Activated CD4-positive, alpha-beta T cell treated with anti-CD3 and anti-CD28 coated beads for 36 hours (primary cell): ENCODE data around the gene MTRR. TPM values are rescaled to one million over a fixed set of nuclear protein-coding genes. Genes with fewer than 3 reads are reported as not detected.
A peak's percentile ranks its signal among the peaks of the same experiment; 100 is the strongest.

ENCODE experiments used
- ATAC-seq: fragments of 200-7000 bp; cut with Tn5 transposase; one replicate; pipeline ENCODE4 v1.10.0; 2021; ENCODE audit warnings: mild to moderate bottlenecking, moderate library complexity
- CTCF ChIA-PET: fragments of 350-600 bp; sonication (Branson Sonifier 250); formaldehyde crosslinking; loops from one replicate; lab custom pipeline; 2021; ENCODE audit warnings: antibody characterized with exemption; lab: Charles Lee
- POLR2A ChIA-PET: fragments of 350-600 bp; sonication (Branson Sonifier 250); formaldehyde crosslinking; loops from one replicate; lab custom pipeline; 2021; ENCODE audit warnings: antibody characterized with exemption, inconsistent platforms; lab: Charles Lee
- DNase-seq: peaks from one replicate; pipeline ENCODE4 v3.0.0-alpha.2; 2020
- H3K27ac Mint-ChIP-seq: one replicate; pipeline ENCODE4 v1.8.0; 2021; ENCODE audit warnings: mixed read lengths
- H3K27me3 Mint-ChIP-seq: one replicate; pipeline ENCODE4 v1.8.0; 2021; ENCODE audit warnings: mixed read lengths
- H3K36me3 Mint-ChIP-seq: one replicate; pipeline ENCODE4 v1.8.0; 2021; ENCODE audit warnings: low read depth, mixed read lengths
- H3K4me1 Mint-ChIP-seq: one replicate; pipeline ENCODE4 v1.8.0; 2021; ENCODE audit warnings: mixed read lengths
- H3K4me3 Mint-ChIP-seq: one replicate; pipeline ENCODE4 v1.8.0; 2021; ENCODE audit warnings: mild to moderate bottlenecking, moderate library complexity, mixed read lengths
- H3K9me3 Mint-ChIP-seq: one replicate; pipeline ENCODE4 v1.8.0; 2021; ENCODE audit warnings: low read depth, mixed read lengths
- intact Hi-C, 2 experiments: fragments of 100-400 bp; cut with DNase I in 1 of 2; cut with micrococcal nuclease in 1 of 2; formaldehyde crosslinking; loops; one replicate each; pipeline versions ENCODE4 v1.14.2 to v1.15.1; 2022 to 2024; cut with DNase I, micrococcal nuclease
- total RNA-seq, 2 experiments: library from RNA; stranded (reverse); gene quantifications; one replicate each; pipeline ENCODE4 v1.2.3, GENCODE V29; 2021

MTRR gene
- total RNA-seq, 2 experiments from 2014 or later = 49.3 to 52.9 TPM

DNA sequence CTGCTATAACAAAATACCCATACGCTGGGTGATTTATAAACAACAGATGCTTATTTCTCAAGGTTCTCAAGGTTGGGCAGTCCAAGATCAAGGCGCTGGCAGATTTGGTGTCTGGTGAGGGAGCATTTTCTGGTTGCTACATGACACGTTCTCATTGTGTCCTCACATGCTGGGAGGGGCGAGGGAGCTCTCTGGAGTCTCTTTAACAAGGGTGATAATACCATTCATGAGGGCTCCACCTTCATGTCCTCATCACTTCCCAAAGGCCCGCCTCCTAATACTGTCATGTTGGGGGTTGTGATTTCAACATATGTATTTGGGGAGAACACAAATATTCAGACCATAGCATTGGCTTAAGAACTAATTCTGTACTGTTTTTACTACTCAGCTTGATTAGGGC lies 22.6 kb upstream of the MTRR start:
- no peak overlapping the region for H3K4me3 Mint-ChIP-seq
- ChIA-PET CTCF (no interaction called here), POLR2A (no interaction called here)
- H3K9me3 Mint-ChIP-seq = no peaks in the 10 kb centered on the region
- ATAC-seq (no peak), DNase-seq (no peak)
- no peaks in the 10 kb centered on the region for H3K36me3 Mint-ChIP-seq
- H3K27me3 Mint-ChIP-seq = peaks cover 29% of the 10 kb centered on the region
- no peak overlapping the region for H3K27ac Mint-ChIP-seq
- H3K4me1 Mint-ChIP-seq = peaks cover 8% of the 10 kb centered on the region
- intact Hi-C loops = no loop called here

GRCh38 chr5:7848296-7848695 lies 20.7 kb upstream of the MTRR start:
- ATAC-seq = no peak
- POLR2A ChIA-PET = no interaction called here
- CTCF ChIA-PET = no interaction called here
- intact Hi-C loops = no loop called here
- Mint-ChIP-seq H3K27ac (no peak overlapping the region), H3K9me3 (peaks cover 2% of the 10 kb centered on the region), H3K4me3 (no peak overlapping the region), H3K27me3 (peaks cover 25% of the 10 kb centered on the region), H3K4me1 (peaks cover 18% of the 10 kb centered on the region), H3K36me3 (no peaks in the 10 kb centered on the region)
- DNase-seq = no peak

DNA sequence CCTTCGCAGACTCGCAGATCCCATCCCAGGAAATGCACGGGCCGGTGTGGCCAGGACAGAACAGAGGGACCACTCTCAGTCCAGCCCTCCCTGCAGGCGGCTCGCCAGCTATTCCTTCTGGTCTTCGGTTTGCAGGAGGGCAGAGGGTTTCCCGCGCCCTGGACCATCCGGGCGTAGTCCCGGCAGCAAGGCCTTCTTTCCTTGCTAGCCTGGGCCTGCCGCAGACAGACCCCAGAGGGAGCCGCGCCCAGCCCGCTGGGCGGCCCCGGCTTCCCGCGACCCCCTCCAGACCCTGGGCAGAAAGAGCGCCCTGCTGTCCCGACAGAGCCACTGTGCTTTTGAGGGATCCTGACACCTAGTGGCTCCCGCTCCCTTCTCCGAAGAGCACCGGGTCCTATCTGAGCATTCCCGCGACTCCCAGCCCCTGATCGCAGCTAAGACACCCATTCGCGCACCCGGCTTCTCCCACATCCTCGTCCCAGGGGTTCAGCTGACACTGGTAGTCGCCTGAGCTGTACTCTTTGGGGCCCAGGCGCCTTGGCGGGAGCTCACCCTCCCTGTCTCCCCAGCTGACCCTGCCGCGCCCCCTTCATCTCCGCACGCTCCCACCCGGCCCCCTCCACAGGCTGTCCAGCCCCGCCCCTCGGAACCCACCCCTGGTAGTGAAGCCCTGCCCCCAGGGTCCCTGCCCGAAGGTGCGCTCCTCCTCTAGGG lies 19.1 kb upstream of the MTRR start:
- DNase-seq (peak; percentile 25), ATAC-seq (peak; percentile 14)
- Mint-ChIP-seq H3K27ac (no peak overlapping the region), H3K27me3 (peaks cover 17% of the 10 kb centered on the region), H3K9me3 (peaks cover 2% of the 10 kb centered on the region), H3K4me3 (peak overlapping the region; percentile 66), H3K4me1 (peaks cover 18% of the 10 kb centered on the region), H3K36me3 (no peaks in the 10 kb centered on the region)
- CTCF ChIA-PET = interaction anchor here (0.6 to 0.9 kb wide), 2 partner anchors 10 kb away, joined by 3 read pairs; no protein-coding TSS in a partner anchor
- intact Hi-C loops = loop anchor here in 1 of 2 experiments (2.0 kb wide), 1 partner anchor 19 kb away; the partner anchor contains the start of genes FASTKD3 and MTRR
- POLR2A ChIA-PET = no interaction called here

DNA sequence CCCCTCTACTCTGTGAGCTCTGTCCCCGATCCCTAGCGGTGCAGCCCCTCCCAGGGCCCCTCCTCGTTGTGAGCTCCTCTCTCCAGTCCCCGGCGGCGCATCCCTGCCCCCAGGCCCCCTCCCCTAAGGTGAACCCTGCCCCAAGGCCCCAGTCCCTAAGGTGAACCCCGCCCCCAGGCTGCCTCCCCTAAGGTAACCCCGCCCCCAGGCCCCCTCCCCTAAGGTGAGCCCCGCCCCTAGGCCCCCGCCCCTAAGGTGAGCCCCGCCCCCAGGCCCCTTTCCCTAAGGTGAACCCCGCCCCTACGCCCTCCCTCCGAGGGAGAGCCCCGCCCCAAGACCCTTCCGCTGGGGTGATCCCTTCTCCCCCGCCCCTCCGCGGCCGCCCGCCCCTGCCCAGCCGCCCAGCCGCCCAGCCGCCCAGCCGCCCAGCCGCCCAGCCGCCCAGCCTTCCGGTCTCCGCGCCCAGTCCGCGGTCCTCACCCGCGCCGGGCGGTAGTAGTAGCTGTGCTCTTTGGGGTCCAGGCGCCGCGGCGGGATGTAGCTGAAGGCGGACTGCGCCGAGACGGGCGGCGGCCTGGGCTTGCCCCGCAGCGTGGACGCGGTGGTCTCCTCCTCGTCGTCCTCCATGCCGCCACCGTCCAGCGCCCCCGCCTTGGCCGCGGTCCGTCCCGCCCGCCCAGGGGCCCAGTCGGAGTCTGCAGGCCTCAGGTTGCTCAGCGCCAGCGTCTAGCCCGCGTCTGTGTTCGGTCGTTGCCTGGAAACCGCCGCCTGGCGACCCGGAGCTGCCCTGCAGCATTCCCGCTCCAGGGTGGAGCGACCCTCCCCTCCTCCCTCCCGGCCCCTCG lies 18.3 kb upstream of the MTRR start, which contains the start of gene CFAP90:
CFAP90 (minus strand) TSS at position 739 of the 845 bp plus-strand sequence; CDS start at position 627, 112 bp downstream.
- Mint-ChIP-seq H3K27ac (peak within 1 kb of the TSS; percentile 5), H3K36me3 (no peaks in the 10 kb centered on the region), H3K4me3 (peak within 1 kb of the TSS; percentile 66), H3K27me3 (peaks cover 16% of the 10 kb centered on the region), H3K9me3 (peaks cover 2% of the 10 kb centered on the region), H3K4me1 (peaks cover 18% of the 10 kb centered on the region)
- DNase-seq = peak; percentile 65
- ChIA-PET CTCF (interaction anchor here (0.5 to 0.9 kb wide), 2 partner anchors 9 to 1258 kb away, joined by 3 to 4 read pairs; no protein-coding TSS in a partner anchor), POLR2A (interaction anchor here (0.7 to 1.0 kb wide), 2 partner anchors 19 to 60 kb away, joined by 3 read pairs; partner anchors contain the start of genes FASTKD3 and MTRR)
- intact Hi-C loops = loop anchor here in 1 of 2 experiments (2.0 kb wide), 1 partner anchor 18 kb away; the partner anchor contains the start of genes FASTKD3 and MTRR
- ATAC-seq = peak; percentile 65

DNA sequence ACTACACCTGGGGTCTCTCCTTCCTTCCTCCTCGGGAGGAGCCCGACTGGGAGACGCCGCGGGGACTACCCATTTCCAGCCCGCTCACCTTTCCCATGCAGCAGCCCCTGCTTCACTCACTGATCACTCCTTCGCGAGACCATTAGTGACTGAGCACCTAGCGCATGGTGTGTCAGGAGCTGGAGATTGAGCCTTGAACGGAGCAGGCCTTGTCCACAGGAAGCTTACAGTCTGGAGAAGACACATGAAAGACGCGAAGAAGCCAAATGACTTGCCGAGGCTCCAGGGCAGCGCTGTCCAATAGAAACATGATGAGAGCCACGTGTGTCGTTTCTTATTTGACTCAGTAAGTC lies 17.7 kb upstream of the MTRR start:
- H3K9me3 Mint-ChIP-seq = peaks cover 2% of the 10 kb centered on the region
- intact Hi-C loops = loop anchor here in 1 of 2 experiments (2.0 kb wide), 1 partner anchor 18 kb away; the partner anchor contains the start of genes FASTKD3 and MTRR
- POLR2A ChIA-PET = interaction anchor here (0.7 to 1.0 kb wide), 2 partner anchors 18 to 59 kb away, joined by 3 read pairs; partner anchors contain the start of genes FASTKD3 and MTRR
- ATAC-seq (no peak), DNase-seq (no peak)
- peaks cover 18% of the 10 kb centered on the region for H3K4me1 Mint-ChIP-seq
- peaks cover 16% of the 10 kb centered on the region for H3K27me3 Mint-ChIP-seq
- no peak overlapping the region for H3K27ac Mint-ChIP-seq
- peak overlapping the region; percentile 61 for H3K4me3 Mint-ChIP-seq
- H3K36me3 Mint-ChIP-seq = no peaks in the 10 kb centered on the region
- CTCF ChIA-PET = interaction anchor here (0.5 kb wide), 1 partner anchor 1259 kb away, joined by 4 read pairs; no protein-coding TSS in a partner anchor

DNA sequence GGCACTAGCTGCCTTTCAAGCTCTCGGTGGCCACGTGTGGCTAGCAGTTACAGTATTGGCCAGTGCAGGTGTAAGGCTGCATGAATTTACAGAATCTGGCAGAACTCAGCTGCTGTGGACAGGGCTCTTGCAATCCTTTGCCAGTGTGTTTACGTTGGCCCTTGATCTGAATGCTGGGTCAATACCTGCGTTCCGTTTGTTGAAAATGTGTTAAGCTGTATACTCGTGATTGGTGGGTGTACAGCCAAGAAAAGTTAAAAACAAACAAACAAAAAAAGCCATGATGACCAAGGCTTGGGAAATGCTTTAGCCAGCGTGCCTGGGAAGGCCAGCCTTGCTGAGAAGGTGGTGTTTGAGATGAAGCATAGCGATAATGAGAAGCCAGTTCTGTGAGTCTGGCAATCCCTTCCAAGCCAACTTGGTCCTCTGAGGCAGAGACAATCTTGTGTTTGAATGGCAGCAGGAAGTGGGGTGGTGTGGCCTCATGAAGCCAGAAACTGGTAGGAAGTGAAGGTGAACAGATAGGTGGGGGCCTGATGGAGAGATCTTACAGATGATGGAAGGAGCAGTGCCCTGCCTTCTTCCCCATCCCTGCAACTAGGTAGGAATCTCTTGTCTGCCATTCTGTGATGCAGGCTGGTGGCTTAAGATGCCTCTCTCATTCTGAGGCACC lies 17.2 kb upstream of the MTRR start:
- H3K4me3 Mint-ChIP-seq = no peak overlapping the region

GRCh38 chr5:7852542-7852941 lies 16.4 kb upstream of the MTRR start:
- H3K36me3 Mint-ChIP-seq = peaks cover 3% of the 10 kb centered on the region
- ATAC-seq (no peak), DNase-seq (no peak)
- no peak overlapping the region for H3K4me3 Mint-ChIP-seq
- H3K27ac Mint-ChIP-seq = no peak overlapping the region
- H3K9me3 Mint-ChIP-seq = peaks cover 2% of the 10 kb centered on the region
- H3K4me1 Mint-ChIP-seq = peaks cover 22% of the 10 kb centered on the region
- CTCF ChIA-PET = interaction anchor here (1.1 kb wide), 1 partner anchor 8 kb away, joined by 3 read pairs; no protein-coding TSS in a partner anchor
- H3K27me3 Mint-ChIP-seq = peaks cover 16% of the 10 kb centered on the region
- POLR2A ChIA-PET = no interaction called here
- intact Hi-C loops = no loop called here

More for the DNA sequence above, 17.2 kb upstream of the MTRR start:
- DNase-seq = peak; percentile 8
- Mint-ChIP-seq H3K9me3 (peaks cover 2% of the 10 kb centered on the region), H3K4me1 (peaks cover 18% of the 10 kb centered on the region), H3K27me3 (peaks cover 16% of the 10 kb centered on the region), H3K27ac (peak overlapping the region; percentile 5), H3K36me3 (no peaks in the 10 kb centered on the region)
- intact Hi-C loops = loop anchor here in 1 of 2 experiments (2.0 kb wide), 1 partner anchor 17 kb away; the partner anchor contains the start of genes FASTKD3 and MTRR
- ChIA-PET POLR2A (interaction anchor here (0.7 to 1.0 kb wide), 2 partner anchors 18 to 59 kb away, joined by 3 read pairs; partner anchors contain the start of genes FASTKD3 and MTRR), CTCF (interaction anchor here (0.5 to 1.1 kb wide), 2 partner anchors 9 to 1259 kb away, joined by 3 to 4 read pairs; no protein-coding TSS in a partner anchor)
- ATAC-seq = no peak

- intact Hi-C loops = no loop called here
- Mint-ChIP-seq H3K27me3 (peaks cover 16% of the 10 kb centered on the region), H3K4me3 (no peak overlapping the region), H3K9me3 (peaks cover 2% of the 10 kb centered on the region), H3K36me3 (peaks cover 4% of the 10 kb centered on the region), H3K4me1 (peaks cover 27% of the 10 kb centered on the region), H3K27ac (no peak overlapping the region)
- ChIA-PET CTCF (interaction anchor here (1.1 kb wide), 1 partner anchor 8 kb away, joined by 3 read pairs; no protein-coding TSS in a partner anchor), POLR2A (no interaction called here)
- DNase-seq = no peak
- ATAC-seq = no peak
These were observed 16.0 kb upstream of the MTRR start for GRCh38 chr5:7852988-7853387.

DNA sequence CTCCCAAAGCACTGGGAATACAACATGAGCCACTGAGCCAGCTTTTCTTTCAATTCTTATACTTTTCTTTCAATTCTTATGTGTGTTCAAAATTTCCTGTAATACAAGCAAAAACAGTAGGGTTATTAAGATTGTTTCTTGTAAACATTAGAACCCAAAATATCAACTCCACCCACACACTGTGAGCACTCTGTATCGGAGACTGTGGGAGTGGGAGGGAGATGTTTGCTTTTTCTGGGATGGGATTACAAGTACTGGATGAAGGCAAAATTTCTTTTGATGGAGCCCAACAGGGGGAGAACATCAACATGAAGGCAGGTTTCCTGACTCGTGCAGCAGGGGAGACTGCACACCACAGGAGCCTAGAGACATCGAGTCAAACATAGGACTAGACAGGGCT lies 13.3 kb upstream of the MTRR start:
- DNase-seq (no peak), ATAC-seq (no peak)
- intact Hi-C loops = loop anchor here in 1 of 2 experiments (5.0 kb wide), 2 partner anchors 98 to 1088 kb away; no protein-coding TSS in a partner anchor
- peaks cover 32% of the 10 kb centered on the region for H3K4me1 Mint-ChIP-seq
- no peak overlapping the region for H3K4me3 Mint-ChIP-seq
- peaks cover 11% of the 10 kb centered on the region for H3K36me3 Mint-ChIP-seq
- POLR2A ChIA-PET = no interaction called here
- peaks cover 2% of the 10 kb centered on the region for H3K27me3 Mint-ChIP-seq
- CTCF ChIA-PET = interaction anchor here (0.6 to 3.0 kb wide), 8 partner anchors 13 to 1810 kb away, joined by 3 to 21 read pairs (median 4); partner anchors contain the start of genes FASTKD3 and MTRR
- H3K9me3 Mint-ChIP-seq = peaks cover 2% of the 10 kb centered on the region
- H3K27ac Mint-ChIP-seq = no peak overlapping the region

DNA sequence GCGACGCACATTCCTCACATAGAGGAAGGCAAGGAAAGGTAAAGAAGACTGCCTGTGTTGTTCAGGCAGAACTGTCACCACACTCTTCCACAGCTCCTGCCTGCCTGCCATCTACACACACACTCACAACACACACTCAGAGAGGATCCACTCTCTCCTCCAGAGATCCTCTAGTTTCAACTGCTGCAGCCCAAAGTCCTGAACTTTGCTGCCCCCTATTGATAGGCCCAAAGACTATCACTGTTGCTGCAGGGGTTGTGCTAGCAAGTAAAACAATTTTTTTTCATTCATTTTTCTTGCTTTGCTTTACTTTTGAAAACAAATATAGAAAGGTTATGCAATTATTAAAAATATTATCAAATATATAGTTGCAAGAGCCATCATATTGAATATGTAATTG lies 12.1 kb upstream of the MTRR start:
- Mint-ChIP-seq H3K27ac (no peak overlapping the region), H3K4me3 (no peak overlapping the region), H3K9me3 (peaks cover 2% of the 10 kb centered on the region), H3K4me1 (peaks cover 26% of the 10 kb centered on the region), H3K36me3 (peaks cover 19% of the 10 kb centered on the region), H3K27me3 (no peaks in the 10 kb centered on the region)
- intact Hi-C loops = loop anchor here in 1 of 2 experiments (1.0 to 5.0 kb wide), 3 partner anchors 100 to 1090 kb away; no protein-coding TSS in a partner anchor
- ChIA-PET CTCF (interaction anchor here (2.0 to 3.0 kb wide), 2 partner anchors 11 to 16 kb away, joined by 5 to 21 read pairs; partner anchors contain the start of genes FASTKD3 and MTRR), POLR2A (interaction anchor here (1.7 kb wide), 1 partner anchor 11 kb away, joined by 3 read pairs; no protein-coding TSS in a partner anchor)
- DNase-seq = peak; percentile 57
- ATAC-seq = peak; percentile 71
